LNCaP clone FGC (cell line): ENCODE data around the gene ASF1A.

Experiments used
- DNase-seq: peaks from one replicate; pipeline ENCODE4 v3.0.0-alpha.2; 2011; ENCODE audit warnings: low read depth
- H3K4me3 ChIP-seq: 2 replicates; pipeline ENCODE4 v1.5.1; 2011; ENCODE audit warnings: mild to moderate bottlenecking, low read depth, low read length, control low read depth
- TF ChIP-seq, protein P1 (sequence below): IDR thresholded peaks from 2 replicates; pipeline ENCODE4 v1.5.1; 2012; ENCODE audit warnings: mild to moderate bottlenecking; ENCODE audit not compliant: control insufficient read depth, insufficient read depth; ENCODE audit errors: extremely low read depth

Gene ASF1A

DNA sequence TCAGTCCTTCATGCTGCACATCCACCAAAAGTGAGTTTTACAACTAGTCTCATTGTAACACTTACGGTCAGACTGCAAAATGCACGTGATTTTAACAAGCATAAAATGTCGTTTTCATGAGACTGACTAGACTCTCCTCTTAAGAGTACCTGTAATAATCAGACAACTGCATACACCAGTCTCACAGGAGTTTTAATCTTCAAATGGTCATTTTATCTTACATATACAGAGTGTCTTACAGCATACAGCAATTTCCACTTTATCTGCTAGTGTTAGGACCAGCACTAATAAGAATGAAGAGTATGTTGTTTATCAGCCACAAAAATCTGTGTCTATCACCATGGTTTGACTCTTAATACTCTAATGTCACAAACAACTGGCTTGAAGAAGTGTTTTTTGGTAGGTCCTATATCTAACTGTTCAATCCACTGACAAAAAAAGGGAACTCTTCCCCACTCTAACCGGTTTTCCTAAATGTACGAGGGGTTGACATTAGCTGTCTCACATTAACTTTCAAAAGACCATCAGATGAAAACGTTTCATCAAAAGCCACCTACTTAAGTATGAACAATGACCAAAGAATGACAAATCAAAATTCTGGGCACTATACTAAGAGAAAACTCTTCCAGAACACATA, 1.5 kb upstream of the ASF1A start:
- no peak for DNase-seq
- H3K4me3 ChIP-seq, result peak overlapping the region; percentile 59
- TF ChIP-seq, protein P1, sequence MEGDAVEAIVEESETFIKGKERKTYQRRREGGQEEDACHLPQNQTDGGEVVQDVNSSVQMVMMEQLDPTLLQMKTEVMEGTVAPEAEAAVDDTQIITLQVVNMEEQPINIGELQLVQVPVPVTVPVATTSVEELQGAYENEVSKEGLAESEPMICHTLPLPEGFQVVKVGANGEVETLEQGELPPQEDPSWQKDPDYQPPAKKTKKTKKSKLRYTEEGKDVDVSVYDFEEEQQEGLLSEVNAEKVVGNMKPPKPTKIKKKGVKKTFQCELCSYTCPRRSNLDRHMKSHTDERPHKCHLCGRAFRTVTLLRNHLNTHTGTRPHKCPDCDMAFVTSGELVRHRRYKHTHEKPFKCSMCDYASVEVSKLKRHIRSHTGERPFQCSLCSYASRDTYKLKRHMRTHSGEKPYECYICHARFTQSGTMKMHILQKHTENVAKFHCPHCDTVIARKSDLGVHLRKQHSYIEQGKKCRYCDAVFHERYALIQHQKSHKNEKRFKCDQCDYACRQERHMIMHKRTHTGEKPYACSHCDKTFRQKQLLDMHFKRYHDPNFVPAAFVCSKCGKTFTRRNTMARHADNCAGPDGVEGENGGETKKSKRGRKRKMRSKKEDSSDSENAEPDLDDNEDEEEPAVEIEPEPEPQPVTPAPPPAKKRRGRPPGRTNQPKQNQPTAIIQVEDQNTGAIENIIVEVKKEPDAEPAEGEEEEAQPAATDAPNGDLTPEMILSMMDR, result no peak

DNA sequence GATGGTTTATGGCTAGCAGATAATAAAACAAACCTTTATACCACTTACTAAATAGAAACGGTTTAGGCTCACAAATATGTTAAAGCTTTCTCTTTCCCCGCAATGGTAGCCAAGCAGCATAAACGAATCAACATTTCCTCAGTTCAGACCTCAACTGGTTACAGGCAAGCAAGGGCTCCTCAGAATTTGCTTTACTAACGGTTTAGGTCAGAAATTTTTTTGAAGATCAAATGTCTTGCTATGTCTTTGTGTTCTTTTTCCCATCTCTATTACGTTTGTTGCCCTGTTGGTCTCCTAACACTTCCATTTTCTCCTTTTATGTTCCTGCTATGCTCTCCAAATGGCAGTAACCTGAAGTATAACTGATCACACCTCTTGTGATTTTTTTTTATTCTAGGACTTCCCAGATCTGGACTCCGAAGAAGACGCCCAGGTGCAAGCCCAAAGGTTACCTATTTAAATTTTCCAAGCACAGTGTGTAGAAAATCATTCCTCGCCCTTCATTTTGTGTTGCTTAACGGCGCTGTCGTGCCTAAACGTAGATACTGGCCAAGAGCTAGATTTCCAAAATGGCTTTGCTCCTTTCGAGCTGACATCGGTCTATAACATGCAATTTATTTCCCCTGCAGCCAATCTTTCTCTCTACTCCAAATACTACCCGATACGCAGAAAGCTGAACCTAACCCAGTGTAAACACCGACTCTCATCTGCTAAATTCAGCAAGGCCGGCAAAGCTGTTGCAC, 717 bp upstream of the ASF1A start:
- TF ChIP-seq, protein P1, result no peak
- H3K4me3 ChIP-seq, result peak overlapping the region; percentile 59
- DNase-seq, result no peak

DNA sequence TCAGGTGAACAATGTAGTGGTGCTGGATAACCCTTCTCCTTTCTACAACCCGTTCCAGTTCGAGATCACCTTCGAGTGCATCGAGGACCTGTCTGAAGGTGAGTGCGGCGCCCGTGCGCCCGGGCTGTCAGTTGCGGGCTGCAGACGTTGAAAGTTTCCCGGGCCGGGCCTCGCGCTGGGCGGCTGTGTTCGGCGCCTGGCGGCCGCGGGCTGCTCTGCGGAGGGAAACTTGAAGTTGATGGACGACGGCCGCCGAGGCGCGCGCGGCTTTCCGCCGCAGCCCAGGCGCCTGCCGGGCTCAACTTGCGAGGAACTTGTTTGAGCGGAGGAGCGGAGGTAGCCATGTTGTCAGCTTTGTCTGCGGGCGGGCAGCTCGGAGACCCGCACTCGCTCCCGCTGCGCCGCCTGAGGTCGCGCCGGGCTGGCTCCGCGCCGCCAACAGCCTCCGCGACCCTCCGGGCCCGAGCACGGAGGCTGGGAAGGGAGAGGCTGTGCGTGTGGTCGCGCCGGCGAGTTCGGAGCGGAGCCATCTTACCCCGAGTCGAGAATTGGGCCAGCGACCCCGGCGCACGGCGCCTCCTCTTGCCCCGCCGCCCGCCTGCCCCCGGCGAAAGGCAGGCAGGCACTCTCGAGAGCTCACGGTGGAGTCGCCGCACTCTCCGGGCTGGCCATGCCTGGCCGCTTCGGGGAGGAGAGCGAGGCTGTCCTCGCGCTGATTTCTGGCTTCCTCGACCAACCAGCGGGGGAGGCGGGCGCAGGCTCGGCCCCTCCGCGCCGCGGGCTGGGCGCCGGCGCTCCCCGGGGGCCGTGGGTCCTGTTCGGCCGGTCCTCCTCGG, 691 bp downstream of the ASF1A start:
- H3K4me3 ChIP-seq, result peak overlapping the region; percentile 86
- TF ChIP-seq, protein P1, result no peak
- no peak for DNase-seq

DNA sequence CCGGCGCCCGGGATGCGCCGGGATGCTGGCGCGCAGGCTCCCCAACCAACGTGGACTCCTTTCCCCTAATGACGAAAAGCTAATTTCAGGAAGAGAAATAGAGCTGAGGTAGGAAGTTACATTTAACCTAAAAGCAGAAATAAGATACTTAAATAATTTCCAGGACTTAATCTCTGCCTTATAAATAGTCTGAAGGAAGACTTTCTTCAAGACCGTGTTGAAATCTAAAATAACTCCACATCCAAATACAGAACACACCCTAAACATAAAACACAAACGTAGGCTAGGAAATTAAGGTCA, 1.3 kb downstream of the ASF1A start:
- no peak for DNase-seq
- H3K4me3 ChIP-seq, result peak overlapping the region; percentile 86
- TF ChIP-seq, protein P1, result no peak

DNA sequence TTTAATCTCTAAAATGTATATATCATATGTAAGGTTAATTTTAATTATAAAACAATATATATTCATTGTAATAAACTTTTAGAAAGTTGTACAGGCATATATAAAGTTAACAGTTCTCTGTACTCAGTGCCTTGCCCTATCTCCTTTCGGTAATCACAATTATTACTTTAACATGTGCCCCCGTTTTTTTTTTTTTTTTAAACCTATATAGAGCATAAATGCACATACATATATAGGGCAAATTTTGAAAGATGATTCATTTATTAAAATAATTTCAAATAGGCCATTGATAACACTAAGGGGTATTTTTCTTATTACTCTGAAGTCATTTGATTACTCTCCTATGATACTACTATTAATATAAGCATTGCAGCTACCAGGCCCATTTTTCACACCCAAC, 1.9 kb downstream of the ASF1A start:
- DNase-seq, result no peak
- TF ChIP-seq, protein P1, result no peak

DNA sequence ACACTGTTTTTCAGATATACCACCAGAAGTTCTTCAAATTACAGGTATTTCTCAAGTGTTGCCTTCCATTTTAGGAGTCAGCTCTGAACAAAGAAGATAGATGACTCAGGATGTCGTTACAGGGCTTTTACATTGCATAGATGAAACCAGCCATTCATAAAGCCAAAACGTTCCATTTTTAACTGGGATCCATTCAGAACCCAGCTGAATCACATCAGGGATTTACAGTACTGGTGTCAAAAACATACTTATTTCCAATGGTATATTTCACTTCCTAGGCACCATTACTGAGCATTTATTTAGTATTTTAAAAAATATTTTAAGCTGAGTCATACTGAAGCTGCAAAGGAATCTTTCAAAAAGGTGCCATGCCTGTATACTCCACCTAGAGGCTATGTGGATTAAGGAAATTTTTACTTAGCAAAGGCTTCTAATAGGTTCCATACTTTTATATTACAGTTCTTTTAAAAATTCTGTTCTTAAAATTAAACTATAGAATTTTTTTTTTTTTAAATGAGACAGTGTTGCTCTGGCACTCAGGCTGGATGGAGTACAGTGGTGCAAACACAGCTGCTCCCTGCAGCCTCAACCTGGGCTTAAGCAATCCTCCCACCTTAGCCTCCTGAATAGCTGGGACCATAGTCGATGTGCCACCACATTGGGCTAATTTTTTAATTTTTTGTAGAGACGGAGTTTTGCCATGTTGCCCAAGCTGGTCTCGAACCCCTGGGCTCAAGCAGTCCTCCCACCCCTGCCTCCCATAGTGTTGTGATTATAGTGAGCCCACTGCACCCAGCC, 2.6 kb downstream of the ASF1A start:
- TF ChIP-seq, protein P1, result peak; percentile 34
- peak overlapping the region; percentile 86 for H3K4me3 ChIP-seq
- DNase-seq, result no peak

More for the DNA sequence above, 1.9 kb downstream of the ASF1A start:
- peak overlapping the region; percentile 86 for H3K4me3 ChIP-seq
